Amniotic stem cell (primary cell): ENCODE measurements around the gene AGPAT3.

Source experiments
- DNase-seq: peaks from one replicate; lab custom pipeline; 2025; lab: John Stamatoyannopoulos, UW

AGPAT3 gene

DNA sequence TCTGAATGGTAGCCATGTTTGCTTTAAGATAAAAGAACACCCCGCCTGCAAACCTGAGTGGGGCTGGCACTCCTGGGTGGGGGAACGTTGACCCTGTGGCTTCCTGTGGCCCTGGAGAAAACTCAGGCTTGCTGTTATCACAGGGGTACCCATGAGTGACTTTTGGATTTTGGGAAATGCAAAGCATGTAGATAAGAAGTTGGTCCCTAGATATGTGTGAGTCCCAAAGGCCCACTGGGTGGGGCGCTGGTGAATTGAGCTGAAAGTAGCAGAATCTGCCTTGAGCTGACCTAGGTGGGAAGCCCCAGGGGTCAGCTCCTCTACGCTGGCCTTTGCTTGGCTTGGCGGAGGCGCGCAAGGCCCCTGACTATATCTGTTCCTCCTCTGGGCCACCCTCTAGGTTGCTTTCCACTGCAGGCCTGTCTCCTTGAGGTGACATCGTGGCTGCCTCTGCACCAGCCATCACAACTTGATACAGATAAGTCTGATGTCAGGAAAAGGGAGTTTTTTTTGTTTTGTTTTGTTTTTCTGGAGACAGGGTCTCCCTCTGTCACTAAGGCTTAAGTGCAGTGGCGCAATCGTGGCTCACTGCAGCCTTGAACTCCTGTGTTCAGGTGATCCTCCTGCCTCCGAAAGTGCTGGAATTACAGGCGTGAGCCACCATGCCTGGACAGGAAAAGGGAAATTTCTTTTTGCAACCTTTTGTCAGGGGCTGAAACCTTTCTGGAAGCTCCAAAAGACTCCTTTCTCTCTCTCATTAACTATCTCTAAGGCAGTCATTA, 72.2 kb downstream of the AGPAT3 start:
- no peak for DNase-seq

DNA sequence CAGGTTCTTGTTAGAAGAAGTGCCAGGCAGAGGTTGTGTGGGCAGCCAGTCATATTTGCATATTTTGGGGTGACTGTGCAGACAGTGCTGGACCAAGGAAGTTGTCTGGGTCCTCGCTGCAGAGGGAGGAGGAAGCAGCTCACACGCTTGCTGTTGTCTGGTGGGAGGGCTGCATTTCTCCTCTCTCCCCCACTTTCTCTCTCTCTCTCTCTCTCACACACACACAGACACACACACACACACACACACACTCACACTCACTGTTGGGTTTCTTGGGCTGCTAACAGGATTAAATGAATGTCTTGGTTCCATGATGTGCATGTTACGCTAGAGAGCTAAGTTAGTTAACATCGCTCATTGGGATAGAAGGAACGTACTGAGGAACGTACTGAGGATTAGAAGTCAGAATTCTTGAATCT, 72.9 kb downstream of the AGPAT3 start:
- DNase-seq: no peak

DNA sequence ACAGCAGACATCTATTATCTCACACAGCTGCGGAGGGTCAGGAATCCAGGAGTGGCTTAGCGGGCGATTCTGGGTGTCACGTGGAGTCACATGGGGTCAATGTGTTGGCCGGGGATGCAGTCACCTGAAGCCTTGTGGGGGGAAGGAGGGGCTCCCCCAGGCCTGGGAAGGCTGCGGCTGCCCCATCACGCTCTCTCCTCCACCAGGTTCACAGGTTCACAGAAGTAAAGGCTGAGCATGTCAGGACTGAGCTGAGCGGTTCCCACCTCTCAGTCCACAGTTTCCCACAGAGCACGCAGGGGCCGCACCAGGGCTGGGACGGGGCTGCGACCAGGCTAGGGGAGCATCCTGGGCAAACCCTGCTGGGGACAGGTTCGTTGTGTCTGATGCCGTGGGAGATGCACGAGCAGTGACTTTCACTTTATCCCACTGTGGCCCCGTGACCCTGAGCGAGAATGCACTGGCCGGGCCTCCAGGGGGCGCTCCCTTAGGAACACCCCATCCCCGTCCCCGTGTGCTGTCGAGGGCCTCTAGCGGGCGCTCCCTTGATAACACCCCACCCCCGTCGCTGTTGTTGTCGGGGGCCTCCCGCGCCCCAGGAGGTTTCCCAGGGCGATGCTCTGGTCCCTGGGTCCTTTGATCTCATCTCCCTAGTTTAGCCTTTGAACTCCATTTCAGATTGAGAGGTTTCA, 73.9 kb downstream of the AGPAT3 start:
- DNase-seq: no peak

DNA sequence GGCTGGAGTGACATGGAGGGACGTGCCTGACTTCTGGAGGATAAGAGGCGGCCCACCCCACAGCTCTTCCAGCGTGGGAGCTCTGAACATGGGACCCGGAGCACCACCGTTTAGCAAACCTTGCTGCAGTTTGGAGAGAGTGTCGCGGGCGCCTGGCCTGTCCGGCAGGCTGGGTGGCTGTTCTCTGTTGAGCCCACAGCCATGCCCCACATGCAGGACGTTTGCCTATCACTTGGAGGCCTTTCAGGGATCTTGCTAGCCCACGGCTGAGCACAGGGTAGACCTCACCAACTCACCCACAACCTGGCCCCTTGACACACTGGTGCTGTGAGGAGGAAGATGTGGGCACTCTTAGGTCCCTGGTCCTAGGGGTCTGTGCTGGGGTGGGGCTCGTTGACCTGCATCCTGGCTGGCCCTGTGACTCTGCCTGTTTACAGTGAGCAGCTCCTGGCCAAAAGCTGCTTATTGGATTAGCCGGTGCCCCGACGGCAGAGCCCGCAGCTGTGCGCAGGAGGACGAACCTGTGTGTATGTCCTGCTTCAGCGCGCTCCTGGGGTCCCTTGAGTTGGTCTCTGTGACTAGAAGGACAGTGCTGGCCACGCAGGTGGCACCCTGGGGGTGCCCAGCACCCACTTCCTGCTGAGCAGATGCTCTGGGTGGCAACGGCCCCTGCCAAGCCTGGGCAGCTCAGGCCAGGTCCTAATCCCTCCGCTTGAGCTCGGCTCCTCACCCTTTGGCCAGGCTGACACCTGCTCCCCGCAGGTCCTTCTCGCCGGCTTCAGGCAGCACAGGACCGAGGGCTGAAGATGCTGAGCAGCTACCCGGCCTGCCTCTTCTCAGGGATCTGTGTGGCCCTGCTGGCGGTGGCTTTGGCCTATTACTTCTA, 74.7 kb downstream of the AGPAT3 start:
- DNase-seq: no peak

DNA sequence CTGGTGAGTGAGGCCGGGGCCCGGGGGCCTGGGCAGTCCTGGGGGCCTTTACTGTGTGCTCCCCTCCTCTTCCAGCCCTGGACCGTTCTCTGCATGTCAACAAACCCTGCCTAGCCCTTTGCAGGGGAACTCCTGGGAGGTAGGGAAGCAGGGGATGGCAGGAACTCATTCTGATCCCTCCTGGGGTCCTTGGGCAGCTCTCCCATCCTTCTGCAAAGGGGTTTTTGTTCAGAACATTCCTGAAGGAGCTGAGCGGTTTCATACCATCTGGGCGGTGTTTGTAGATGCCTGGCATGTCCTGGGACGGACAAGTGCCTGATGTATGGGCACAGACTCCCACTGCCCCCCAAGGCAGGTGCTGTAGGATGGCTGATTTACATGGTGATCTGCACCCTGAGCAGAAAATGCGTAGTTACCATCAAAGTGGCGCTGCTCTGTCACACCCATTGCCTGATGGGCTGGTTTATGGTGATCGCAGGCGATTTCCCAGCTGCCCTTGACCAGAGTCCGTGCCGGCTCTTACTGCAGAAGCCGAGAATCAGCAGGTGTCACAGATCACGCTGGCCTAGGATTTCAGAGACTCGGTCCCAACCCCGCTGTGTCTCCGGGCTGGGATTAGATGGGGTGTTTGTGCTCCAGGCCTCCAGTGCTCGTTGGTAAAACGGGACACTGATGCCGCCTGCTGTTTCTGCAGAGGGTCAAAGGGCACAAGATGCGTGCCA, 75.5 kb downstream of the AGPAT3 start:
- no peak for DNase-seq

DNA sequence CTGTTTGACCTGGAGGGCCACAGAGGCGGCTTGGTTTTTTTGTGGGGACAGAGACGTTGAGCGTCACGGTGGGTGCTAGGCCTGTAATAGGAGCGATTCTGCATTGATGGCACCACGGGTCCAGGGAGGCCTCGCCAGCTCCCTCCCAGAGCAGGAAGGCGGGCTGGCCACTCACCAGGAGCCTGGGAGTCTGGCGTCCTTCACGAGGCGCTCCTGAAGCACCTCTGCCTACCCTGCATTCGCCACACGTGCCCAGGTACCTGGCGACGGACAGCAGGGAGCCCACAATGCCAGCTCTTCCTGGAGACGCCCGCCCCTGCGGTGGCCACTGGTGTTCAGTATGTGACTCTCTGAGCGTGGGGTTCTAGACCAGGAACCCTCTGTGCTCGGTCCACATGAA, 77.2 kb downstream of the AGPAT3 start:
- DNase-seq: no peak

DNA sequence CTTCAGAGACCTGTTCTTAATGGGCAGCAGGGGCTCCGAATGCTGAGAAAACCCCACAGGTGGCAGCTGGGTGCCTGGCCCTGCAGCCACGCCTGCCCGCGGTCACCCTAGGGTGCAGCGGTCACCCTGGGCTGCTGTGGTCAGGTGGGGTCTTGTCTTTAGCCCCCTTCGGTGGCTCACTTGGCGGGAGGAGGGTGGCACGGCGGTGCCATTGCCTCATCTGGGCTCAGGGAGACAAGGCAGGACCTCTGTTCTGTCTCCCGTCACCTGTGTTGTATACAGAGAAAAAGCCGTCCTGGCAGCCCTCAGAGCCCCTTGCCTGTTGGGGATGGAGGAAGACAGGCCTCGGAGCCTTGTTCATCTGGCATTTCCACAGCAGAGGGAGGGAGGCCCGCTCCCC, 77.6 kb downstream of the AGPAT3 start:
- no peak for DNase-seq

DNA sequence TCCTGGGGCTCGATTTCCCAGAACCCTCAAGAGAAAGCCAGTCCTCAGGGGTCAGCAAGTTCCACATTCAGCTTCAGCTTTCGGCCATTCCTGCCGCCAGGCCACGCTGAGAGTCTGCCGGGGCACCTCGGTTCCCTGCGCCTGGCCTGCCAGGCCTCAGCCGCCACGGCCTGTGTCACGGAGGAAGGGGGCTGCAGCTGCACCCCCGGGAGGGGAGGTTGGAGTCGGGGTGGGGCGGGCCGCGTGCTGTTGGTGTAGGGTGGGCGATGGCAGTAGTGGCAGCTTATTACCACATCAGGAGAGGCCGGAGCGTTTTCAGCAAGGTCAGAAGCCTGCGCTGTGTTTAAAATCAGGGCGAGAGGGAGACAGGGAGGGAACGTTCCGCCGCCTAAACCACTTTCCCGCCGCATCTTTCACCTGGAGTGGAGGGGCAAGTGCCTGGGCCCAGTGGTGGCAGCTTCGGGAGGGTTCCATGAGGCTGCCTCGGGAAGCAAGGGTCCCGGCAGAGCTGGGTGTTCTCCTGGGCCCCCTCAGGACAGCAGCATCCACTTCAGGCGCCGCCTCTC, 78.6 kb downstream of the AGPAT3 start:
- DNase-seq: no peak

DNA sequence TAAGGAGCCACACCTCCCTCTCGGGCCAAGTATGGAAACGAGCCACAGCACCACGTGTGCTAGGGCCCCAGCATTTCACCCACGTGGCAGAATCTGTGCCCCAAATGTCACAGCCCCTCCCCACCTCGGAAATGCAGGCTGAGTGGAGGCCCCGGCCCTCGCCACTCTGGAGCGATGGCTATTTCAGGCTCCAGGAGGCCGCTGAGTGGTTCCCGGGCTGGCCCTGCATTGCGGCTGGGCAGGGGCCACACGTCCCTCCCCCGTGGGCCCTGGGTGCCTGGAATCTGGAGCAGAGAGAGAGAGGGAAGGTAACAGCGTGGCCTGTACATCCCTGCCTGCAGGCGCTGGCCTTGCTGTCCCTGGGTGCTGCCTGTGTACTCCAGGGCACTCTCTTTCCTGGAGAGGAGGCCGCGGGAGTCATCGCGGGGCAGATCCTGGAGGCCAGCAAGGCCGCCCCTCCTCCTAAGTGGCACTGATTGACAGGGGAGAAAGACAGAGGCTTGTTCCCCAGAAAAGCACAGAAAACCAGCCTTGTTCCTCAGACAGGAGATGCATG, 79.1 kb downstream of the AGPAT3 start:
- no peak for DNase-seq

DNA sequence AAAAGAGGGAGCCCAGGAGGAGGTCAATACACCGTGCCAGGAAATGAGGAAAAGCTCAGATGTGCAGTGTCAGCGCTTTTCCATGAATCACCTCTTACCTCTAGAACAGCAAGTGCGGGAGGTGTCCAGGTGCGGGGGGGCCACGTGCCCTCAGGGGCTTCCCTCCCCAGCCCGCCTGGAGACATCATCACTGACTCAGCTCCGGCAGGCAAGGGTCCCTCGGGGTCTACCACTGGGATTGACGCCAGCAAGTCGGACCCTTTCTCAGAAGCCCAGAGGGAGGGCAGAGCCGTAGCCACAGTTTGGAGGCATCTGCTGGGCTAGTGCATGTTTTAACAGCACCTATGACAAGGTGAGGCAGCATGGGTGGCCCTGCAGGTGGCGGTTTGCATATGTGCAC, 79.7 kb downstream of the AGPAT3 start:
- no peak for DNase-seq

DNA sequence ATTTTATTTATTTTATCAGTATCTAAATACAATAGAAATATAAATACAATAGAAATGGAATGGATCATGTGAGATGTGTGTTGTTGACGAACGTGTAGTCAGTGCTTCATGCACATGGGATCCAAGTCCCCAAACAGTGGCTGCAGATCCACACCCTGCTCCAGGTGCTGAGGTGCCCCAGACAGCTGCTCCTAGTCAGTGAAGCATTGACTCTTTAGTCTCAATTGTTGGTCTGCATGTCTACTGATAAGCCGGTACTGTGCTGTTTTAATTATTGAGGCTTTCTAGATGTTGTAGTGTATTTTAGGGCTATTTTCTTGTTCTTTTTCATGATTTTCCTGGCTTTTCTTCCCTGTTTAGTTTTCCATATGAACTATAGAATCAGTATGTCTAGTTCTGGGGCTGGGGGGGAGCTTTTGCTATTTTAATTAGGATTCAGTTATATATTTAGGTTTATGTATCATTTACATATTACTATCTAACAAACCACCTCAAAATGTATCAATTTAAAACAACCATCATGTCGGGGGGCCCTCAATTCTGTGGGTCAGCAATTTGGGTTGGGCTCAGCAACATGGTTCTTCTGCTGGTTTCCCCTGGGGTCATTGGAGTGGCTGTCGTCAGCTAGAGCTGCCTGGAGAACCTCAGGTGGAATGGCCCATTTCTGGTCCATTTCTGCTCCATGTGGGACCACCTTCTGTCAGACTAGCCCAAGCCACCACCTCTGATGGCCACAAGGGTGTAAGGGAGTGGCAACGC, 83.9 kb downstream of the AGPAT3 start:
- no peak for DNase-seq

DNA sequence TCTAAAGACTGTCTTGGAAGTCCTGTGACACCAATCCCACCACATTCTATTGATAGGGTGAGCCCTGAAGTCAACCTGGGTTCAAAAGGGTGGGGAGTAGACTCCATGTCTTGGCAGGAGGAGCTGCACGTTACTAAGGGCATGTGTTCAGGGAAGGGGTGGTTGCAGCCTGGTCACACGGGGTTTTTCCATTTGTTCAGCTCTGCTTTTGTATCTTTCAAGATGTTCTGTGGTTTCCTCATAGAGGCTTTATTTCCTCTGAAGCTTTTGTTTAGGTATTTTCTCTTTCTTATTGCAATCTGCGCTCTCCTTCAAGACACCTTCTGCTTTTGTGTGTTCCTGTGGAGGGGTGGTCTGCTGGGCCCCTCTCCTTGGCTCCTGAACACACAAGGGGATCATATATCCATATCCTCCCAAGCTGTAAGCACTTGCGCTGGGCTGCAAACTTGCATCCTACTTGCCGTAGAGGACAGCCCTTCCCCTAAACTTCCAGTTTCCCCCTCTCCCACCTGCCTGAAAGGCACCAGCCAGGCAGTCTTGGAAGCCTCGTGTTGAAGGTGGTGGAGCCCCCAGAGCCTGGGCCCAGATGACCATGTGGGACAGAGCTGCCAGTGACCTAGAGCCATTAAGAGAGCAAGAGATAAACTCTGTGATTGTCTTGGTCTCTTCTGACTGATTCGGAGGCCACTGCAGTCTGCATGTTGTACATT, 84.6 kb downstream of the AGPAT3 start:
- no peak for DNase-seq

DNA sequence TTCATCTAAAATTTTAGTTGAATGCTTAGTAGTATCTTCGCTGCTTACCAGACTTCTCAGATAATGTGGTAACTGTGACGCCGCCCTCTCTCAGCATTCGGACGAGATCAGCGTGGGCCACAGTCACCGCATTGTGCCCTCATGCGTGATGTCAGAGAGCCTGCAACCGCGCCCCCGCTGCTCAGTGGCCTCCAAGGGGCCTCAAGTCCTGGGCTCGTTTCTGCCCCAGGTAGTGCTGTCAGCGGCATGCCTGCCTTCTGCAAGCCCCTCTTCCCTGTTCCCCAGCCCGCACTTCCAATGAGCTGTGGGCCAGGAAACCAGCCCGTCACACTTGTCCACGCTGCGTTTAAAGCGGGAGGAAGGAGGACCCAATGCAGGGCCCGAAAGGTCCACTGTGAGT, 85.5 kb downstream of the AGPAT3 start:
- DNase-seq: no peak

DNA sequence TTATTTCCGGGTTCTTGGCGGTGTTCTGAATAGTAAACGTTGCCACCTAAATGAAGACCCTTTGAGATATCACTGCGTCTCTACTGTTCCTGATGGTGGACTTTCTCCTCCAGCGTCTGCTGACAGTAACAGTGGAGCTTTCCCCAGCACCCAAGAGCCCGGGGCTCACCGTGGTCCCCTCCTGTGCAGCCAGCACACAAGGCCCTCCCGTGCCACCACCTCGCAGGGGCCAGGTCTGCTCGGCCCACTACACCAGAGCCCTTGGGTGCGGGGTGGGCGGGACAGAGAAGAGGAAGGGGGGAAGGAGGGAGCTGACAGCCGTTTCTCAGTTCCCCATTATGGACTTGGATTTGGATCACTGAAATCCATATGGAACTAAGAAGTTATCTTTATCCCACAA, 85.9 kb downstream of the AGPAT3 start:
- DNase-seq: no peak

DNA sequence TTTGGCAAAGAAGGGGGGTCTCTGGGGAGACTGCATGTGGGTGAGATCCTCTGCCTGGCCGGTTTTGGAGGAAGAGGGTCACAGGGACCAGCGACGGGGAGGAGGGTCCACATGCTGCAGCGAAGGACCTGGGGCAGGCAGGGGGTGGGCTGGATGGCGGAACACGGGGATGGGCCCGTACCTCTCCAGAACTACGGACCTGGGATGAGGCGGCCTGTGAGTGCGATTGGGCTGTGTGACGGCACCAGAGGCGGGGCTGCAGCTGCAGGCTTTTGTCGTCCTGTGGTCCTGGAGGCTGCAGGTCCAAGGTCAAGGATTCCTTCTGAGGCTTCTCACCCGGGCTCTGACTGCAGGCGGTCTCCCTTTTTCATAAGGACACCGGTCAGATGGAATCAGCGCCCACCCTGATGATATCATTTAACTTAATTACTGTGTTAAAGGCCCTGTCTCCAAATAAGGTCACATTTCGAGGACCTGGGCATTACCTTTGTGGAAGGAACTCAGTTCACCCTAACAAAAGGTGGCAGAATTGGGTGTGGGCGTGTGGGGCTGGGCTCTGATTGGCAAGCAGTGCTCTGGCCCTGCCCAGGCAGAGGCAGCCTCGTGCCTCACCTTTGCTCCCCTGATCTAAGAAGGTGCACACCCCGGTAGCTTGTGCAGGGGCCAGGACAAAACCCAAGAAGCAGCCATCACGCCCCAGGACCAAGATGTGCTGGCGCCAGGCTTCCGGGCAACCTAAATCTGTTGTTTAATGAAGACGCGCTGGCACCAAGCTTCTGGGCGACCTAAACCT, 87.1 kb downstream of the AGPAT3 start:
- no peak for DNase-seq

DNA sequence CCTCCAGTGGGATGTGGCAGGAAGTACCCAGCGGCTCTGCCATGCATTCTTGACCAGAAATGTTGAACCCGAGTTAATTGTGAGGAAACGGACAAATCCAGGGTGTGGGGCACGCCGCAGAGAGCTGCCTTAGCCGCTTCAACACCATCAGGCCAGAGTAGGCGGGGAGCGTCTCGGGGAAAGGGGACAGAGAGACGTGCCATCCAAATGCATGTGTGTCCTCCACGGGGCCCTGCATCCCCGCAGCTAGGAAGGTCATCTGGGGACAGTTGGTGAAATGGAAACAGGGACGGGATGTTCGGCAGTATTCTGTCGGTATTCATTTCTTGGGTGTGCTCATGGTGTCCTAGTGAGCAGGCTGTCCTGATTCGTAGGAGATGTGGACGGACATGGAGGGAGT, 88.0 kb downstream of the AGPAT3 start:
- no peak for DNase-seq

DNA sequence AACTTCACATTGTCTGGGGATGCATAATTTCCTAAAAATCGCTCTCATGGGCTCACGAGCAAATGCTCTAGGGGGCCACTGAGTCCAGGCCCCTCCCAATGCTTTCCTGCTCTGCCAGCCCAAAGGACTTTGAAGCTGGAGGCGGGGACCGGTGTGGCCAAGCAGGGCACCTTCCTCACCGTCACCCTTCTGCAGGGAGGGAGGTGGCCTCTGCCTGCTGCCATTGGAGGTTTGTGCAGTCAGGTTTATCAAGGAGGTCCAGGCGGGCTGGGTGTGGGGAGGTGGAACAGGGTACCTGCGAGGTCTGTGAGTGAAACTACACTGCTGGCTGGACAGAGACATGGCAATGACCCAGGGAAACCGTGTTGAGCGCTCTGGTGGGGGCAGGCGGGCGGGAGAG, 89.0 kb downstream of the AGPAT3 start:
- no peak for DNase-seq

DNA sequence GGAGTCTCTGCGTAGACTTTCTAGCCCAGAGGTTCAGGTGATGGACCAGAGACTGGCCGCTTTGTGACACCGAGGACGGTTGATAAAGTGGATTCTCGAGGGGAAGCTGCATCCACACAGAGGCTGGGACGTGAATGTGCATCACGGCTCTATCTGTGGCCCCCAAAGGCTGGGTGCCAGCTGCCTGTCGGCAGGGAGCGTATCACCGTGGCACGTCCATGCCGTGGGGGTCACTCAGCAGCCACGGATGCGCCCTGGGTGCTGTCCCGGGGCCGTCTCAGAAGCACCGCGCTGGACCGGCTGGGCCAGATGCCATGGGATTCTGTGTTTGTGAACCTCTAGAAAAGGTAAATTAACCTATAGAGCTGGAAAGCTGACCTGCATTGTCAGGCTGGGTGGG, 89.9 kb downstream of the AGPAT3 start:
- no peak for DNase-seq

DNA sequence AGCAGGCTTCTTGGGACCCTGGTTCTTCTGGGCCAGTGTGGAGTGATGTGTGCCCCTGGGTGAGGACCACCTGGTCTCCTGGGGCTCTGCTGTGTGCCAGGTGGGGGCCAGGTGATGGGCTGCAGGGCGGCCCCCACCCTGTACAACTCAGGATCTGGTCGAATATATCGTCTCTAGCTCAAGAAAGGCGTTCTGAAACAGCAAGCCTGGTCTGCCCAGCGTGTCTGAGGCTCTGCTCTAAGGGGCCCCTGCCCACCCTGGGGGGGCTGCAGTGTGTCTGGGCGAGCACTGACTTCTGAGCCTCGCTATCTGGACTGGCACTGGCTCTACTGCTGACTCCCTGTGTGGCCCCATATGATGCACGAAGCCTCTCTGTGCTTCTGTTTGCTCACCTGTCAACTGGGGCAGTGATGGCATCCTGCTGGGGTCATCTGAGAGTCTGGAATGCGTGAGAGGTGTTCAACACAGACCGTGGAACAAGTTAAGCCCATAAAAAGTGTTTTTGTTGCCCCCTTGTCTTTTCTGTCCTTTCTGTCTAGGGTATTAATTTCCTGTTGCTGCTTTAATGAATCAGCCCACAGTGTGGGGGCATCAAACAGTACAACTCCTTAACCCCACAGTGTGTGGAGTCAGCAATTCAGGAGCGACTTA, 91.1 kb downstream of the AGPAT3 start:
- no peak for DNase-seq
